ENCODE measurements around the gene GRB10.

- no peak for TF ChIP-seq CTCF (IDR thresholded peaks at IDR 0.05)
- no peak for TF ChIP-seq POLR2A (IDR thresholded peaks at IDR 0.05)
These were observed 12.6 kb upstream of the GRB10 start for GRCh38 chr7:50795253-50795652.

All from testis (tissue), 2 donors.